WTC11 (cell line): ENCODE data around the gene UAP1L1. TPM values are rescaled to one million over a fixed set of nuclear protein-coding genes. Genes with fewer than 3 reads are reported as not detected.

Experiments used
- ATAC-seq: fragments of 200-7000 bp; cut with Tn5 transposase; 2 replicates; pipeline ENCODE4 v1.10.0; 2021; ENCODE audit warnings: mild to moderate bottlenecking, moderate library complexity
- CTCF ChIA-PET: fragments of 300-600 bp; sonication (Branson Sonifier 250); formaldehyde crosslinking; loops from one replicate; lab custom pipeline; 2021; ENCODE audit warnings: antibody characterized with exemption; lab: Charles Lee
- POLR2A ChIA-PET: fragments of 350-600 bp; sonication (Branson Sonifier 250); formaldehyde crosslinking; loops from one replicate; lab custom pipeline; 2021; ENCODE audit warnings: antibody characterized with exemption; lab: Charles Lee
- DNase-seq: peaks from one replicate; pipeline ENCODE4 v3.0.0; 2021; ENCODE audit warnings: low spot score
- H3K27ac Mint-ChIP-seq: 2 replicates; pipeline ENCODE4 v1.8.0; 2021; ENCODE audit warnings: mixed read lengths
- H3K27me3 Mint-ChIP-seq: 2 replicates; pipeline ENCODE4 v1.8.0; 2021; ENCODE audit warnings: low read depth, mild to moderate bottlenecking, moderate library complexity, mixed read lengths
- H3K36me3 Mint-ChIP-seq: 2 replicates; pipeline ENCODE4 v1.8.0; 2021; ENCODE audit warnings: mixed read lengths
- H3K4me1 Mint-ChIP-seq: 2 replicates; pipeline ENCODE4 v1.8.0; 2022; ENCODE audit warnings: mixed read lengths
- H3K4me3 Mint-ChIP-seq: 2 replicates; pipeline ENCODE4 v1.8.0; 2021; ENCODE audit warnings: mild to moderate bottlenecking, moderate library complexity, mixed read lengths
- H3K9me3 Mint-ChIP-seq: 2 replicates; pipeline ENCODE4 v1.8.0; 2021; ENCODE audit warnings: mixed read lengths
- CTCF ChIP-seq: fragments of 200-600 bp; IDR thresholded peaks from 2 replicates; pipeline ENCODE4 v1.8.0; 2022; ENCODE audit warnings: antibody characterized with exemption
- E2F4 ChIP-seq: sonication (generic); formaldehyde crosslinking; IDR thresholded peaks from 2 replicates; pipeline ENCODE4 v1.8.1; 2022; ENCODE audit warnings: low read depth, mild to moderate bottlenecking, moderate library complexity, missing genetic modification reagents, borderline replicate concordance
- FOXK1 ChIP-seq: sonication (generic); formaldehyde crosslinking; IDR thresholded peaks from 2 replicates; pipeline ENCODE4 v1.8.0; 2022; ENCODE audit warnings: mild to moderate bottlenecking, moderate library complexity, missing genetic modification reagents
- FOXP4 ChIP-seq: sonication (generic); formaldehyde crosslinking; IDR thresholded peaks from 2 replicates; pipeline ENCODE4 v1.8.0; 2022; ENCODE audit warnings: mild to moderate bottlenecking, missing genetic modification reagents
- HMGXB4 ChIP-seq: sonication (generic); formaldehyde crosslinking; IDR thresholded peaks from 2 replicates; pipeline ENCODE4 v1.8.1; 2023; ENCODE audit warnings: mild to moderate bottlenecking, moderate library complexity, missing genetic modification reagents
- JUN ChIP-seq: sonication (generic); formaldehyde crosslinking; IDR thresholded peaks from 2 replicates; pipeline ENCODE4 v1.8.0; 2023; ENCODE audit warnings: mild to moderate bottlenecking, missing genetic modification reagents
- MAX ChIP-seq: sonication (generic); formaldehyde crosslinking; IDR thresholded peaks from 2 replicates; pipeline ENCODE4 v1.8.0; 2022; ENCODE audit warnings: mild to moderate bottlenecking, missing genetic modification reagents
- MYBL2 ChIP-seq: sonication (generic); formaldehyde crosslinking; IDR thresholded peaks from 2 replicates; pipeline ENCODE4 v1.8.1; 2023; ENCODE audit warnings: mild to moderate bottlenecking, moderate library complexity, missing genetic modification reagents
- NR2C2 ChIP-seq: sonication (generic); formaldehyde crosslinking; IDR thresholded peaks from 2 replicates; pipeline ENCODE4 v1.8.0; 2022; ENCODE audit warnings: mild to moderate bottlenecking, missing genetic modification reagents
- NR3C1 ChIP-seq: sonication (generic); formaldehyde crosslinking; conservative IDR thresholded peaks from 2 replicates; pipeline ENCODE4 v1.8.1; 2023; ENCODE audit warnings: low read depth, mild to moderate bottlenecking, missing genetic modification reagents
- OVOL2 ChIP-seq: fragments of 250-450 bp; sonication (Bioruptor Pico); IDR thresholded peaks from 2 replicates; pipeline ENCODE4 v1.9.0; 2021; ENCODE audit warnings: mild to moderate bottlenecking, borderline replicate concordance
- SMAD4 ChIP-seq: sonication (generic); formaldehyde crosslinking; IDR thresholded peaks from 2 replicates; pipeline ENCODE4 v1.8.0; 2022; ENCODE audit warnings: mild to moderate bottlenecking, missing genetic modification reagents
- SOX15 ChIP-seq: fragments of 250-450 bp; sonication (Bioruptor Pico); IDR thresholded peaks from 2 replicates; pipeline ENCODE4 v1.9.0; 2021; ENCODE audit warnings: mild to moderate bottlenecking
- STAT6 ChIP-seq: sonication (generic); formaldehyde crosslinking; conservative IDR thresholded peaks from 2 replicates; pipeline ENCODE4 v1.8.1; 2023; ENCODE audit warnings: mild to moderate bottlenecking, low read depth, missing genetic modification reagents, moderate library complexity
- USF1 ChIP-seq: sonication (generic); formaldehyde crosslinking; IDR thresholded peaks from 2 replicates; pipeline ENCODE4 v1.8.0; 2022; ENCODE audit warnings: mild to moderate bottlenecking, missing genetic modification reagents
- USF2 ChIP-seq: sonication (generic); formaldehyde crosslinking; IDR thresholded peaks from 2 replicates; pipeline ENCODE4 v1.8.1; 2023; ENCODE audit warnings: mild to moderate bottlenecking, missing genetic modification reagents, moderate library complexity
- ZNF396 ChIP-seq: fragments of 250-450 bp; sonication (Bioruptor Pico); IDR thresholded peaks from 2 replicates; pipeline ENCODE4 v1.8.0; 2021; ENCODE audit warnings: mild to moderate bottlenecking, moderate library complexity, borderline replicate concordance
- ZNF423 ChIP-seq: fragments of 250-450 bp; sonication (Bioruptor Pico); IDR thresholded peaks from 2 replicates; pipeline ENCODE4 v2.1.2; 2022; ENCODE audit warnings: mild to moderate bottlenecking, moderate library complexity
- ZNF425 ChIP-seq: fragments of 250-450 bp; sonication (Bioruptor Pico); conservative IDR thresholded peaks from 2 replicates; pipeline ENCODE4 v1.9.0; 2021; ENCODE audit warnings: mild to moderate bottlenecking
- ZNF512 ChIP-seq: sonication (generic); formaldehyde crosslinking; IDR thresholded peaks from 2 replicates; pipeline ENCODE4 v1.8.1; 2022; ENCODE audit warnings: missing genetic modification reagents, borderline replicate concordance
- total RNA-seq: library from RNA; stranded (reverse); gene quantifications from 3 replicates; pipeline ENCODE4 v1.2.3, GENCODE V29; 2021

UAP1L1 gene
- total RNA-seq, 1 experiment from 2014 or later = 17.7 TPM

- peak within 1 kb of the TSS; percentile 52 for H3K4me3 Mint-ChIP-seq
- H3K4me1 Mint-ChIP-seq = no peaks in the 10 kb centered on the region
- H3K36me3 Mint-ChIP-seq = no peaks in the 10 kb centered on the region
- peaks cover 29% of the 10 kb centered on the region for H3K27me3 Mint-ChIP-seq
- DNase-seq (no peak), ATAC-seq (peak; percentile 21)
- TF ChIP-seq NR3C1 (no peak), HMGXB4 (CRISPR knock-in tag) (no peak), ZNF423 (peak; percentile 47; the same call in 1 of the 2 replicates), NR2C2 (CRISPR knock-in tag) (no peak), ZNF425 (no peak), ZNF396 (CRISPR knock-in tag) (no peak), USF2 (CRISPR knock-in tag) (peak; percentile 91), MAX (CRISPR knock-in tag) (no peak; the same call in 1 of the 2 replicates), USF1 (CRISPR knock-in tag) (peak; percentile 79), OVOL2 (CRISPR knock-in tag) (no peak), ZNF512 (CRISPR knock-in tag) (no peak), CTCF (no peak), E2F4 (CRISPR knock-in tag) (no peak), FOXP4 (CRISPR knock-in tag) (no peak), SOX15 (CRISPR knock-in tag) (no peak), FOXK1 (peak; percentile 25; the same call in 1 of the 2 replicates), STAT6 (CRISPR knock-in tag) (no peak), SMAD4 (CRISPR knock-in tag) (0 out of 2 replicates have a peak, but pooled peaks have one; percentile 16), JUN (CRISPR knock-in tag) (0 out of 2 replicates have a peak, but pooled peaks have one; percentile 12), MYBL2 (no peak)
- ChIA-PET POLR2A (interaction anchor here (0.5 to 0.9 kb wide), 3 partner anchors 111 to 338 kb away, joined by 3 to 4 read pairs (median 3); no protein-coding TSS in a partner anchor), CTCF (interaction anchor here (0.5 to 1.9 kb wide), 13 partner anchors 15 to 122 kb away, joined by 3 to 12 read pairs (median 7); partner anchors contain the start of genes MAN1B1, NPDC1 and RNF224)
- H3K9me3 Mint-ChIP-seq = peaks cover 8% of the 10 kb centered on the region
- H3K27ac Mint-ChIP-seq = no peak within 1 kb of the TSS
These were observed 37.5 kb downstream of the UAP1L1 start, which contains the start of gene DPP7 for GRCh38 chr9:137114613-137115393. TSS of gene DPP7 (minus strand) at chr9:137114733. CDS start at chr9:137114713, 20 bp downstream.
